Measurements from ENCODE around the gene SYT1.

Gene SYT1

GRCh38 chr12:78968226-78968625, 103.7 kb downstream of the SYT1 start:
- ChIA-PET POLR2A (no interaction called here), CTCF (no interaction called here)
- Histone ChIP-seq H3K9me3 (ENCODE audit: control insufficient read depth, insufficient read depth, low read depth, low read length) (no peaks in the 10 kb centered on the region), H3K4me1 (ENCODE audit: control insufficient read depth, insufficient read depth, low read length) (no peaks in the 10 kb centered on the region), H3K4me3 (ENCODE audit: low read depth, low read length) (no peak overlapping the region), H3K27ac (ENCODE audit: extremely low read depth, low read depth, low read length) (no peak overlapping the region), H3K36me3 (ENCODE audit: control insufficient read depth in 2 of 2, insufficient read depth in 1 of 2, low read length in 2 of 2) (no peaks in the 10 kb centered on the region)
- TF ChIP-seq ZBTB48 (tag by site-specific recombination; IDR thresholded peaks at IDR 0.05) (no peak), ZNF548 (tag by site-specific recombination; IDR thresholded peaks at IDR 0.05) (no peak), ZNF544 (tag by site-specific recombination; IDR thresholded peaks at IDR 0.05) (no peak), ZNF266 (tag by site-specific recombination; IDR thresholded peaks at IDR 0.05; ENCODE audit: low read depth) (no peak), SCRT1 (tag by site-specific recombination; IDR thresholded peaks at IDR 0.05; ENCODE audit: borderline replicate concordance) (no peak), ZNF221 (tag by site-specific recombination; IDR thresholded peaks at IDR 0.05; ENCODE audit: borderline replicate concordance) (no peak), TRIM28 (IDR thresholded peaks at IDR 0.05; ENCODE audit: borderline replicate concordance, low read length) (no peak), ZNF530 (tag by site-specific recombination; IDR thresholded peaks at IDR 0.05; ENCODE audit: low read depth) (no peak), ZNF121 (tag by site-specific recombination; IDR thresholded peaks at IDR 0.05) (no peak), ZFP37 (tag by site-specific recombination; IDR thresholded peaks at IDR 0.05) (no peak), ZNF132 (tag by site-specific recombination; IDR thresholded peaks at IDR 0.05; ENCODE audit: borderline replicate concordance) (no peak), ZBTB7A (tag by site-specific recombination; IDR thresholded peaks at IDR 0.05; ENCODE audit: low read depth) (no peak), ZBTB21 (tag by site-specific recombination; IDR thresholded peaks at IDR 0.05) (no peak), ZNF707 (tag by site-specific recombination; IDR thresholded peaks at IDR 0.05) (no peak)
- TF ChIP-seq, protein P1, sequence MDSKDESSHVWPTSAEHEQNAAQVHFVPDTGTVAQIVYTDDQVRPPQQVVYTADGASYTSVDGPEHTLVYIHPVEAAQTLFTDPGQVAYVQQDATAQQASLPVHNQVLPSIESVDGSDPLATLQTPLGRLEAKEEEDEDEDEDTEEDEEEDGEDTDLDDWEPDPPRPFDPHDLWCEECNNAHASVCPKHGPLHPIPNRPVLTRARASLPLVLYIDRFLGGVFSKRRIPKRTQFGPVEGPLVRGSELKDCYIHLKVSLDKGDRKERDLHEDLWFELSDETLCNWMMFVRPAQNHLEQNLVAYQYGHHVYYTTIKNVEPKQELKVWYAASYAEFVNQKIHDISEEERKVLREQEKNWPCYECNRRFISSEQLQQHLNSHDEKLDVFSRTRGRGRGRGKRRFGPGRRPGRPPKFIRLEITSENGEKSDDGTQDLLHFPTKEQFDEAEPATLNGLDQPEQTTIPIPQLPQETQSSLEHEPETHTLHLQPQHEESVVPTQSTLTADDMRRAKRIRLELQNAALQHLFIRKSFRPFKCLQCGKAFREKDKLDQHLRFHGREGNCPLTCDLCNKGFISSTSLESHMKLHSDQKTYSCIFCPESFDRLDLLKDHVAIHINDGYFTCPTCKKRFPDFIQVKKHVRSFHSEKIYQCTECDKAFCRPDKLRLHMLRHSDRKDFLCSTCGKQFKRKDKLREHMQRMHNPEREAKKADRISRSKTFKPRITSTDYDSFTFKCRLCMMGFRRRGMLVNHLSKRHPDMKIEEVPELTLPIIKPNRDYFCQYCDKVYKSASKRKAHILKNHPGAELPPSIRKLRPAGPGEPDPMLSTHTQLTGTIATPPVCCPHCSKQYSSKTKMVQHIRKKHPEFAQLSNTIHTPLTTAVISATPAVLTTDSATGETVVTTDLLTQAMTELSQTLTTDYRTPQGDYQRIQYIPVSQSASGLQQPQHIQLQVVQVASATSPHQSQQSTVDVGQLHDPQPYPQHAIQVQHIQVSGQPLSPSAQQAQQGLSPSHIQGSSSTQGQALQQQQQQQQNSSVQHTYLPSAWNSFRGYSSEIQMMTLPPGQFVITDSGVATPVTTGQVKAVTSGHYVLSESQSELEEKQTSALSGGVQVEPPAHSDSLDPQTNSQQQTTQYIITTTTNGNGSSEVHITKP (tag by site-specific recombination; IDR thresholded peaks at IDR 0.05), result no peak

- Histone ChIP-seq H3K9me3 (ENCODE audit: control insufficient read depth, insufficient read depth, low read depth, low read length) (no peaks in the 10 kb centered on the region), H3K36me3 (ENCODE audit: control insufficient read depth in 2 of 2, insufficient read depth in 1 of 2, low read length in 2 of 2) (no peaks in the 10 kb centered on the region), H3K4me3 (ENCODE audit: low read depth, low read length) (no peak overlapping the region), H3K27ac (ENCODE audit: extremely low read depth, low read depth, low read length) (no peak overlapping the region), H3K4me1 (ENCODE audit: control insufficient read depth, insufficient read depth, low read length) (no peaks in the 10 kb centered on the region)
- ChIA-PET CTCF (no interaction called here), POLR2A (no interaction called here)
- TF ChIP-seq ZNF214 (tag by site-specific recombination; IDR thresholded peaks at IDR 0.05; ENCODE audit: borderline replicate concordance), result no peak
- no peak for TF ChIP-seq OSR2 (tag by site-specific recombination; IDR thresholded peaks at IDR 0.05)
- no peak for TF ChIP-seq ZNF837 (tag by site-specific recombination; IDR thresholded peaks at IDR 0.05)
- TF ChIP-seq, protein P2, sequence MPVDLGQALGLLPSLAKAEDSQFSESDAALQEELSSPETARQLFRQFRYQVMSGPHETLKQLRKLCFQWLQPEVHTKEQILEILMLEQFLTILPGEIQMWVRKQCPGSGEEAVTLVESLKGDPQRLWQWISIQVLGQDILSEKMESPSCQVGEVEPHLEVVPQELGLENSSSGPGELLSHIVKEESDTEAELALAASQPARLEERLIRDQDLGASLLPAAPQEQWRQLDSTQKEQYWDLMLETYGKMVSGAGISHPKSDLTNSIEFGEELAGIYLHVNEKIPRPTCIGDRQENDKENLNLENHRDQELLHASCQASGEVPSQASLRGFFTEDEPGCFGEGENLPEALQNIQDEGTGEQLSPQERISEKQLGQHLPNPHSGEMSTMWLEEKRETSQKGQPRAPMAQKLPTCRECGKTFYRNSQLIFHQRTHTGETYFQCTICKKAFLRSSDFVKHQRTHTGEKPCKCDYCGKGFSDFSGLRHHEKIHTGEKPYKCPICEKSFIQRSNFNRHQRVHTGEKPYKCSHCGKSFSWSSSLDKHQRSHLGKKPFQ (tag by site-specific recombination; IDR thresholded peaks at IDR 0.05), result no peak
- TF ChIP-seq ZNF324 (tag by site-specific recombination; IDR thresholded peaks at IDR 0.05), result no peak
- TF ChIP-seq KLF8 (tag by site-specific recombination; IDR thresholded peaks at IDR 0.05), result no peak
- TF ChIP-seq ZFHX2 (tag by site-specific recombination; conservative IDR thresholded peaks at IDR 0.05), result no peak
- TF ChIP-seq ZNF202 (tag by site-specific recombination; IDR thresholded peaks at IDR 0.05; ENCODE audit: borderline replicate concordance), result no peak
- no peak for TF ChIP-seq ZNF677 (tag by site-specific recombination; IDR thresholded peaks at IDR 0.05)
- no peak for TF ChIP-seq ZNF555 (tag by site-specific recombination; conservative IDR thresholded peaks at IDR 0.05)
- TF ChIP-seq ZNF544 (tag by site-specific recombination; IDR thresholded peaks at IDR 0.05), result no peak
- TF ChIP-seq ZBTB20 (tag by site-specific recombination; IDR thresholded peaks at IDR 0.05), result no peak
- TF ChIP-seq, protein P3, sequence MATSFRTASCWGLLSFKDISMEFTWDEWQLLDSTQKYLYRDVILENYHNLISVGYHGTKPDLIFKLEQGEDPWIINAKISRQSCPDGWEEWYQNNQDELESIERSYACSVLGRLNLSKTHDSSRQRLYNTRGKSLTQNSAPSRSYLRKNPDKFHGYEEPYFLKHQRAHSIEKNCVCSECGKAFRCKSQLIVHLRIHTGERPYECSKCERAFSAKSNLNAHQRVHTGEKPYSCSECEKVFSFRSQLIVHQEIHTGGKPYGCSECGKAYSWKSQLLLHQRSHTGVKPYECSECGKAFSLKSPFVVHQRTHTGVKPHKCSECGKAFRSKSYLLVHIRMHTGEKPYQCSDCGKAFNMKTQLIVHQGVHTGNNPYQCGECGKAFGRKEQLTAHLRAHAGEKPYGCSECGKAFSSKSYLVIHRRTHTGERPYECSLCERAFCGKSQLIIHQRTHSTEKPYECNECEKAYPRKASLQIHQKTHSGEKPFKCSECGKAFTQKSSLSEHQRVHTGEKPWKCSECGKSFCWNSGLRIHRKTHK (tag by site-specific recombination; IDR thresholded peaks at IDR 0.05), result no peak
- no peak for TF ChIP-seq BCL6B (tag by site-specific recombination; IDR thresholded peaks at IDR 0.05)
- no peak for TF ChIP-seq PBX3 (CRISPR knock-in tag; IDR thresholded peaks at IDR 0.05)
Measured at GRCh38 chr12:78970041-78970440, 105.5 kb downstream of the SYT1 start.

All from HEK293 (cell line).